ENCODE results near the gene EPHB6. TPM values are rescaled to one million over a fixed set of nuclear protein-coding genes. Genes with fewer than 3 reads are reported as not detected.

The EPHB6 gene
- total RNA-seq, 1 experiment from 2014 or later: 12.6 TPM

DNA sequence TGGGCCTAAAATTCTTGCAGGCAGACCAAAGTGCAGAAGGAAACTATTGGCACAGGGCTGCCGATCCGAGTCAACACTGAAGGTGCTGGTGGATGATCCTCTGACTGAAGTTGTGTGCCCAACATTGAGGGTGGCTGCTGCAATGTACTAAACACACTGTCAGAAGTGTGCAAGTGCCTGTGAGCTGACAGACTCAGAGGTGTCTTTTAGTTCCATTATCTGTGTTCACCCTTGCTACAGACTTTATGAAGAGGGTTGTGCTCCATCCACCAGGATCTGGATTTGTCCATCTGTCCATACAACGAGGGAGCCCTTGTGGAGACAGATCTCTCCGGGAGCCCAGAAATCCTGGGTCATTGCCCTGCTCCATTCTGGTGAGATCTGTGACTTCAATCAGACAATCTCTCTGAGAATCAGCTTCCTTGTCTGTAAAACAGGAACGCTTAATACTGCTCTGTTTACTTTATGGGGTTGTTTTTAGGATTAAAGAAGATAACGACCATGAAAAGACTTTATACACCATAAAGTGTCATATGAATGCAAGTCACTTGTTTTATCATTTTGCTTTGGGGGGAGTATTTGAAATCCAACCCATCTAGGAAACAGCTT lies 40.2 kb downstream of the EPHB6 start (continued):
- no peak for TF ChIP-seq ATF3 (IDR thresholded peaks at IDR 0.05)
- no peak for TF ChIP-seq ZBTB33 (IDR thresholded peaks at IDR 0.05; ENCODE audit: extremely low read depth, insufficient replicate concordance, low read length)

DNA sequence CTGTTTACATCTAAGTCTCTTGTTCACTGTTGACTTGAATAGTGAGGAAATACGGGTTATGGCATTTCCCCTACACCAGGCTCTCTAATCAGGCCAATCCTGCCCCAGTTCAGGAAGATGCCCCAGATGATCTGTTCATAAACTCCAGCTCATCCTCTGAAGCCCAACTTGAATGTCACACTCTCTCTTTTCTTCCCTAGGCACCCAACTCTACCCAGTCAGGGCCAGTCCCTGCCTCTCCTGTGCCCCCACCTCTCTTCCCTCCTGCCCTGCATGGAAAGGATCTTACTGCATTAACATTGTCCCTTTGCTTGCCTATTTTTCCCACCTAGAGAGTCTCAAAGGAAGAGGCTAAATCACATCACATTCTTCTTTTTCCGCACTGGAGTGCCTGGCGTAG lies 41.3 kb downstream of the EPHB6 start:
- Histone ChIP-seq H3K4me2 (ENCODE audit: low read length) (no peak overlapping the region), H3K4me1 (ENCODE audit: control insufficient read depth in 1 of 2, insufficient read depth in 2 of 2, low read length in 2 of 2) (no peaks in the 10 kb centered on the region), H3K9me2 (ENCODE audit: insufficient read depth) (no peaks in the 10 kb centered on the region), H2AFZ (ENCODE audit: low read depth, low read length, poor library complexity, severe bottlenecking) (no peak overlapping the region), H3K9me3 (ENCODE audit: control insufficient read depth in 1 of 2, insufficient read depth in 1 of 2, low read depth in 1 of 2, low read length in 2 of 2) (no peaks in the 10 kb centered on the region), H3K27me3 (ENCODE audit: insufficient read depth, low read length) (peaks cover 29% of the 10 kb centered on the region), H3K27ac (ENCODE audit: low read depth, low read length) (no peak overlapping the region), H4K20me1 (ENCODE audit: insufficient read depth) (no peaks in the 10 kb centered on the region), H3K9ac (ENCODE audit: low read length) (no peak overlapping the region), H3K4me3 (replicated peaks in 1 of 2; ENCODE audit: low read depth in 1 of 2, low read length in 2 of 2) (no peak overlapping the region), H3K79me2 (ENCODE audit: insufficient read depth, low read length) (no peaks in the 10 kb centered on the region), H3K36me3 (ENCODE audit: control insufficient read depth in 1 of 2, insufficient read depth in 2 of 2, low read length in 2 of 2) (no peaks in the 10 kb centered on the region)
- BruUV-seq (replicated peaks): no TSS peak
- CTCF ChIA-PET: no interaction called here
- ATAC-seq (no peak), DNase-seq (ENCODE audit: low read depth, low spot score) (no peak)
- intact Hi-C loops (cut with micrococcal nuclease): no loop called here
- POLR2A ChIA-PET: no interaction called here
- RAD21 ChIA-PET (ENCODE audit: low non-redundant PET in 1 of 2, low total read pairs in 2 of 2, uncharacterized antibody in 2 of 2, unreplicated experiment in 2 of 2): no interaction called here
- TF ChIP-seq YY1 (IDR thresholded peaks at IDR 0.05; ENCODE audit: extremely low read depth, insufficient replicate concordance, low read depth, low read length) (no peak), ZNF274 (IDR thresholded peaks at IDR 0.05; ENCODE audit: low read depth, low read length) (no peak), CTCF (IDR thresholded peaks at IDR 0.05 in 2 of 3, conservative IDR thresholded peaks at IDR 0.05 in 1 of 3; ENCODE audit: borderline replicate concordance in 1 of 3, insufficient read depth in 1 of 3, low read depth in 2 of 3, low read length in 2 of 3) (no peak), SIN3A (IDR thresholded peaks at IDR 0.05; ENCODE audit: low read depth) (no peak), EZH2 (IDR thresholded peaks at IDR 0.05) (no peak), RAD21 (IDR thresholded peaks at IDR 0.05; ENCODE audit: low read depth) (no peak), TCF7L2 (IDR thresholded peaks at IDR 0.05; ENCODE audit: borderline replicate concordance, extremely low read depth, insufficient read depth, insufficient read length) (no peak), ZBTB33 (IDR thresholded peaks at IDR 0.05; ENCODE audit: extremely low read depth, insufficient replicate concordance, low read length) (no peak), POLR2A (IDR thresholded peaks at IDR 0.05; ENCODE audit: borderline replicate concordance, extremely low read depth, insufficient read depth, insufficient read length) (no peak), ELF1 (IDR thresholded peaks at IDR 0.05; ENCODE audit: borderline replicate concordance, low read depth) (no peak)
- TF ChIP-seq, protein P1, sequence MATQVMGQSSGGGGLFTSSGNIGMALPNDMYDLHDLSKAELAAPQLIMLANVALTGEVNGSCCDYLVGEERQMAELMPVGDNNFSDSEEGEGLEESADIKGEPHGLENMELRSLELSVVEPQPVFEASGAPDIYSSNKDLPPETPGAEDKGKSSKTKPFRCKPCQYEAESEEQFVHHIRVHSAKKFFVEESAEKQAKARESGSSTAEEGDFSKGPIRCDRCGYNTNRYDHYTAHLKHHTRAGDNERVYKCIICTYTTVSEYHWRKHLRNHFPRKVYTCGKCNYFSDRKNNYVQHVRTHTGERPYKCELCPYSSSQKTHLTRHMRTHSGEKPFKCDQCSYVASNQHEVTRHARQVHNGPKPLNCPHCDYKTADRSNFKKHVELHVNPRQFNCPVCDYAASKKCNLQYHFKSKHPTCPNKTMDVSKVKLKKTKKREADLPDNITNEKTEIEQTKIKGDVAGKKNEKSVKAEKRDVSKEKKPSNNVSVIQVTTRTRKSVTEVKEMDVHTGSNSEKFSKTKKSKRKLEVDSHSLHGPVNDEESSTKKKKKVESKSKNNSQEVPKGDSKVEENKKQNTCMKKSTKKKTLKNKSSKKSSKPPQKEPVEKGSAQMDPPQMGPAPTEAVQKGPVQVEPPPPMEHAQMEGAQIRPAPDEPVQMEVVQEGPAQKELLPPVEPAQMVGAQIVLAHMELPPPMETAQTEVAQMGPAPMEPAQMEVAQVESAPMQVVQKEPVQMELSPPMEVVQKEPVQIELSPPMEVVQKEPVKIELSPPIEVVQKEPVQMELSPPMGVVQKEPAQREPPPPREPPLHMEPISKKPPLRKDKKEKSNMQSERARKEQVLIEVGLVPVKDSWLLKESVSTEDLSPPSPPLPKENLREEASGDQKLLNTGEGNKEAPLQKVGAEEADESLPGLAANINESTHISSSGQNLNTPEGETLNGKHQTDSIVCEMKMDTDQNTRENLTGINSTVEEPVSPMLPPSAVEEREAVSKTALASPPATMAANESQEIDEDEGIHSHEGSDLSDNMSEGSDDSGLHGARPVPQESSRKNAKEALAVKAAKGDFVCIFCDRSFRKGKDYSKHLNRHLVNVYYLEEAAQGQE (IDR thresholded peaks at IDR 0.05; ENCODE audit: low read depth): no peak
